Suprapubic skin (tissue), 3 donors: ENCODE data around the gene SUGCT.

Experiments
- POLR2A ChIP-seq, 2 donors: fragments of 450-650 bp; IDR thresholded peaks; one replicate each; pipeline ENCODE4 v1.6.1; 2017; ENCODE audit warnings: antibody characterized with exemption in 2 of 2, mild to moderate bottlenecking in 2 of 2, moderate library complexity in 2 of 2
- TF ChIP-seq, protein P1 (sequence below), 2 donors: fragments of 200-600 bp in 1 of 2; fragments of 450-650 bp in 1 of 2; sonication (generic) in 1 of 2; IDR thresholded peaks; one replicate each; pipeline ENCODE4 v1.5.1; 2016 to 2019; ENCODE audit warnings: antibody characterized with exemption in 2 of 2, mild to moderate bottlenecking in 1 of 2, moderate library complexity in 1 of 2

DNA sequence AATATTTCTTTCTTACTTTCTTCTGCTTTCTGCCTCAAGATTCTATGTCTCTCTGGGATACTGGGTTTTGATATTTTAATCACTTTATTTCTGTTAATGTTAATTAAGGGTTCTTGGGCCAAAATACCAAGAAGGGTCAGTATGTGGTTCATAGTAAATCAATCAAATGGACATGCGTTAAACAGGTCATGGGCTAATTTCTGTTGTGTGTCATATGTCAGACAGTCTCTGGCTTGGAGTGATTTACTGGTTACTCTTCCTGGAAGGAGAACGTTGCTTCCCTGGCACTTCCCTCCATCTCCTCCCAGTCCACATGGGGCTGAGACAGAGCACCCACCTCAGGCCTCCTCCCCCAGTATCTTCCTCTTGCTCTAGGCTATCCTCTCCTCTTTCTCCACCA is 489.1 kb downstream of the SUGCT start:
- TF ChIP-seq, protein P1, sequence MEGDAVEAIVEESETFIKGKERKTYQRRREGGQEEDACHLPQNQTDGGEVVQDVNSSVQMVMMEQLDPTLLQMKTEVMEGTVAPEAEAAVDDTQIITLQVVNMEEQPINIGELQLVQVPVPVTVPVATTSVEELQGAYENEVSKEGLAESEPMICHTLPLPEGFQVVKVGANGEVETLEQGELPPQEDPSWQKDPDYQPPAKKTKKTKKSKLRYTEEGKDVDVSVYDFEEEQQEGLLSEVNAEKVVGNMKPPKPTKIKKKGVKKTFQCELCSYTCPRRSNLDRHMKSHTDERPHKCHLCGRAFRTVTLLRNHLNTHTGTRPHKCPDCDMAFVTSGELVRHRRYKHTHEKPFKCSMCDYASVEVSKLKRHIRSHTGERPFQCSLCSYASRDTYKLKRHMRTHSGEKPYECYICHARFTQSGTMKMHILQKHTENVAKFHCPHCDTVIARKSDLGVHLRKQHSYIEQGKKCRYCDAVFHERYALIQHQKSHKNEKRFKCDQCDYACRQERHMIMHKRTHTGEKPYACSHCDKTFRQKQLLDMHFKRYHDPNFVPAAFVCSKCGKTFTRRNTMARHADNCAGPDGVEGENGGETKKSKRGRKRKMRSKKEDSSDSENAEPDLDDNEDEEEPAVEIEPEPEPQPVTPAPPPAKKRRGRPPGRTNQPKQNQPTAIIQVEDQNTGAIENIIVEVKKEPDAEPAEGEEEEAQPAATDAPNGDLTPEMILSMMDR (IDR thresholded peaks at IDR 0.05): no peak
- TF ChIP-seq POLR2A (IDR thresholded peaks at IDR 0.05): no peak
